ENCODE measurements around the gene KAZN.

KAZN gene

GRCh38 chr1:14977338-14977931 is 378.9 kb downstream of the KAZN start:
- no peaks in the 10 kb centered on the region for H3K36me3 ChIP-seq (ENCODE audit: control insufficient read depth, low read length)
- no peak overlapping the region for H3K4me3 ChIP-seq (ENCODE audit: low read length)
- H4K20me1 ChIP-seq (ENCODE audit: control insufficient read depth, insufficient read depth, low read depth, low read length) = no peaks in the 10 kb centered on the region
- TF ChIP-seq EZH2phosphoT487 (IDR thresholded peaks at IDR 0.05; ENCODE audit: borderline replicate concordance, low read length) (no peak), CTCF (IDR thresholded peaks at IDR 0.05; ENCODE audit: low read depth, low read length, poor library complexity, severe bottlenecking) (no peak)
- no peaks in the 10 kb centered on the region for H3K79me2 ChIP-seq (ENCODE audit: control insufficient read depth, low read length)
- no peaks in the 10 kb centered on the region for H3F3A ChIP-seq (ENCODE audit: control insufficient read depth, insufficient read depth)
- H3K27ac ChIP-seq (ENCODE audit: low read depth, low read length) = no peak overlapping the region
- H3K9me2 ChIP-seq (replicated peaks; ENCODE audit: control insufficient read depth, low read length) = no peaks in the 10 kb centered on the region
- H3K4me2 ChIP-seq (ENCODE audit: low read length) = no peak overlapping the region
- no peaks in the 10 kb centered on the region for H3K4me1 ChIP-seq (ENCODE audit: control insufficient read depth, low read length)
- no peaks in the 10 kb centered on the region for H3K27me3 ChIP-seq (ENCODE audit: control insufficient read depth, low read length)
- no peaks in the 10 kb centered on the region for H3K9me3 ChIP-seq (ENCODE audit: control insufficient read depth, insufficient read depth, low read length)

GRCh38 chr1:14980621-14981218 is 382.2 kb downstream of the KAZN start:
- no peak overlapping the region for H3K4me3 ChIP-seq (ENCODE audit: low read length)
- H3F3A ChIP-seq (ENCODE audit: control insufficient read depth, insufficient read depth) = no peaks in the 10 kb centered on the region
- no peaks in the 10 kb centered on the region for H3K9me3 ChIP-seq (ENCODE audit: control insufficient read depth, insufficient read depth, low read length)
- no peaks in the 10 kb centered on the region for H3K9me2 ChIP-seq (replicated peaks; ENCODE audit: control insufficient read depth, low read length)
- H3K36me3 ChIP-seq (ENCODE audit: control insufficient read depth, low read length) = no peaks in the 10 kb centered on the region
- no peaks in the 10 kb centered on the region for H3K79me2 ChIP-seq (ENCODE audit: control insufficient read depth, low read length)
- no peak overlapping the region for H3K4me2 ChIP-seq (ENCODE audit: low read length)
- no peak for TF ChIP-seq EZH2phosphoT487 (IDR thresholded peaks at IDR 0.05; ENCODE audit: borderline replicate concordance, low read length)
- TF ChIP-seq CTCF (IDR thresholded peaks at IDR 0.05; ENCODE audit: low read depth, low read length, poor library complexity, severe bottlenecking) = no peak
- no peaks in the 10 kb centered on the region for H3K4me1 ChIP-seq (ENCODE audit: control insufficient read depth, low read length)
- H4K20me1 ChIP-seq (ENCODE audit: control insufficient read depth, insufficient read depth, low read depth, low read length) = no peaks in the 10 kb centered on the region
- H3K27me3 ChIP-seq (ENCODE audit: control insufficient read depth, low read length) = no peaks in the 10 kb centered on the region
- H3K27ac ChIP-seq (ENCODE audit: low read depth, low read length) = no peak overlapping the region

GRCh38 chr1:14982029-14982428 is 383.5 kb downstream of the KAZN start:
- Histone ChIP-seq H3F3A (ENCODE audit: control insufficient read depth, insufficient read depth) (no peaks in the 10 kb centered on the region), H3K4me2 (ENCODE audit: low read length) (no peak overlapping the region), H3K9me3 (ENCODE audit: control insufficient read depth, insufficient read depth, low read length) (no peaks in the 10 kb centered on the region), H3K9me2 (replicated peaks; ENCODE audit: control insufficient read depth, low read length) (no peaks in the 10 kb centered on the region), H3K36me3 (ENCODE audit: control insufficient read depth, low read length) (no peaks in the 10 kb centered on the region), H3K4me1 (ENCODE audit: control insufficient read depth, low read length) (no peaks in the 10 kb centered on the region), H3K79me2 (ENCODE audit: control insufficient read depth, low read length) (no peaks in the 10 kb centered on the region), H3K27ac (ENCODE audit: low read depth, low read length) (no peak overlapping the region), H3K27me3 (ENCODE audit: control insufficient read depth, low read length) (no peaks in the 10 kb centered on the region), H3K4me3 (ENCODE audit: low read length) (no peak overlapping the region), H4K20me1 (ENCODE audit: control insufficient read depth, insufficient read depth, low read depth, low read length) (no peaks in the 10 kb centered on the region)
- TF ChIP-seq CTCF (IDR thresholded peaks at IDR 0.05; ENCODE audit: low read depth, low read length, poor library complexity, severe bottlenecking) (no peak), EZH2phosphoT487 (IDR thresholded peaks at IDR 0.05; ENCODE audit: borderline replicate concordance, low read length) (no peak)
